Measurements from ENCODE around the gene SQSTM1. TPM values are rescaled to one million over a fixed set of nuclear protein-coding genes. Genes with fewer than 3 reads are reported as not detected.

Gene SQSTM1
- total RNA-seq, 1 donor from 2014 or later = 27.6 TPM

DNA sequence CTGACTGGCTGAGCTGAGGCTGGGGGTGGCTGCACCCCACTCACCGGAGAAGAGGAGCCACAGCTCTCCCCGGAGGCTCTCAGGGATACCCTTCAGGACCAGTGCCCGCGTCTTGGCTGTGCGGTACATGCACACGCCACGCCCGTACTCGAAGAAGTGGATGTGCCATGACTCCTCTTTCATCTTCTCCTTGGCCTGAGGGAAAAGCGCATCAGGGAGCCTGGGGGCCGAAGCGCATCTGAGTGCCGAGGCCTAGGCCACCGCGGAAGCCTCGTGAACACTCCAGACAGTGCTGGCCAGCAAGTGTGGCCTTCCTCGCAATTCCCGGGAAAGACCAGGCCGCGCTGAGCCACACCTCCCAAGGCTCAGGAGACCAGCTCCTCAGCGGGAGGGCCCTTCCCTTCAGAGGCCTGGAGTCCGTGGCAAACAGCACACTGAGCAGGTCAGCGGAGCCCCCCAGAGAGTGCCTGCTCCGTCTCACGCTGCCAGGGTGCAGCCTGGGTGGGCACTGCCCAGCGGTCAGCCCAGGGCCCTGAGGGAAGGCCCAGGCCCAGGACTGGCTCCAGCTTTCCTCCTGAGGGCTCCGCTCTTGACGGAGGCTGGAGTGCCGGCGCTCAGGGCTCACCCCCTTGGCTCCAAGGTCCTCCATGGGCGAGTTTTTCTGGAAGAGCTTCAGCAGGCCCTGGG, 58.4 kb downstream of the SQSTM1 start:
- Mint-ChIP-seq H3K9me3 (peaks cover 19% of the 10 kb centered on the region), H3K27ac (no peak overlapping the region), H3K36me3 (peaks cover 35% of the 10 kb centered on the region), H3K4me1 (no peaks in the 10 kb centered on the region), H3K4me3 (no peak overlapping the region), H3K27me3 (ENCODE audit: insufficient read depth, low read depth) (peaks cover 2% of the 10 kb centered on the region)
- H3F3A ChIP-seq (ENCODE audit: low read depth) = no peaks in the 10 kb centered on the region
- peaks cover 12% of the 10 kb centered on the region for H3K9me3 ChIP-seq (ENCODE audit: low read depth)
- H4K20me1 ChIP-seq (ENCODE audit: low read depth) = no peaks in the 10 kb centered on the region
- H3K27me3 ChIP-seq = no peaks in the 10 kb centered on the region
- TF ChIP-seq EZH2phosphoT487 (IDR thresholded peaks at IDR 0.05) (no peak), EZH2 (IDR thresholded peaks at IDR 0.05) (no peak)
- TF ChIP-seq, protein P1, sequence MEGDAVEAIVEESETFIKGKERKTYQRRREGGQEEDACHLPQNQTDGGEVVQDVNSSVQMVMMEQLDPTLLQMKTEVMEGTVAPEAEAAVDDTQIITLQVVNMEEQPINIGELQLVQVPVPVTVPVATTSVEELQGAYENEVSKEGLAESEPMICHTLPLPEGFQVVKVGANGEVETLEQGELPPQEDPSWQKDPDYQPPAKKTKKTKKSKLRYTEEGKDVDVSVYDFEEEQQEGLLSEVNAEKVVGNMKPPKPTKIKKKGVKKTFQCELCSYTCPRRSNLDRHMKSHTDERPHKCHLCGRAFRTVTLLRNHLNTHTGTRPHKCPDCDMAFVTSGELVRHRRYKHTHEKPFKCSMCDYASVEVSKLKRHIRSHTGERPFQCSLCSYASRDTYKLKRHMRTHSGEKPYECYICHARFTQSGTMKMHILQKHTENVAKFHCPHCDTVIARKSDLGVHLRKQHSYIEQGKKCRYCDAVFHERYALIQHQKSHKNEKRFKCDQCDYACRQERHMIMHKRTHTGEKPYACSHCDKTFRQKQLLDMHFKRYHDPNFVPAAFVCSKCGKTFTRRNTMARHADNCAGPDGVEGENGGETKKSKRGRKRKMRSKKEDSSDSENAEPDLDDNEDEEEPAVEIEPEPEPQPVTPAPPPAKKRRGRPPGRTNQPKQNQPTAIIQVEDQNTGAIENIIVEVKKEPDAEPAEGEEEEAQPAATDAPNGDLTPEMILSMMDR (IDR thresholded peaks at IDR 0.05) = no peak
- H3K4me3 ChIP-seq = no peak overlapping the region
- peaks cover 7% of the 10 kb centered on the region for H3K36me3 ChIP-seq
- no peak overlapping the region for H2AFZ ChIP-seq (replicated peaks)
- no peak overlapping the region for H3K27ac ChIP-seq
- no peak overlapping the region for H3K4me2 ChIP-seq
- no peak for DNase-seq (ENCODE audit: low spot score)
- H3K79me2 ChIP-seq (ENCODE audit: low read depth) = no peaks in the 10 kb centered on the region
- no peak overlapping the region for H3K9ac ChIP-seq
- no peaks in the 10 kb centered on the region for H3K4me1 ChIP-seq

DNA sequence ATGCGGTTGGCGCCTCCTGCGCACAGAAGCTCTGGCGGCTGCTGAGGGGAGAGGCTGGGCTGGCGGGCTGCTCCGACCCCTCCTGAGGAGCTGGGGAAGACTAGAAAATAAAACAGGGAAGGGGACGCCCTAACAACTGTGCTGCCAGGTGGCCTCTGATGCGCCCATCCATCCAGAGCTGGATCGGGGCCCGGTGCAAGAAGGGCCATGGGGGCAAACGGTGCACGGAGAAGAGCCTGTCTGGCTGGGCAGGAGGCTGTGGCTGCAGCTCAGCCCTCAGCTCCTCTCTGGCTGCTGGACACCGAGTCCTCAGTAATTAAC, 58.9 kb downstream of the SQSTM1 start:
- Histone ChIP-seq H3K4me1 (no peaks in the 10 kb centered on the region), H3K79me2 (ENCODE audit: low read depth) (no peaks in the 10 kb centered on the region), H3K36me3 (peaks cover 12% of the 10 kb centered on the region), H3K4me3 (no peak overlapping the region), H3F3A (ENCODE audit: low read depth) (no peaks in the 10 kb centered on the region), H4K20me1 (ENCODE audit: low read depth) (no peaks in the 10 kb centered on the region), H2AFZ (replicated peaks) (no peak overlapping the region), H3K27me3 (no peaks in the 10 kb centered on the region), H3K9me3 (ENCODE audit: low read depth) (peaks cover 15% of the 10 kb centered on the region), H3K27ac (no peak overlapping the region), H3K9ac (no peak overlapping the region), H3K4me2 (no peak overlapping the region)
- peaks cover 22% of the 10 kb centered on the region for H3K9me3 Mint-ChIP-seq
- no peak for DNase-seq (ENCODE audit: low spot score)
- no peak overlapping the region for H3K27ac Mint-ChIP-seq
- H3K4me3 Mint-ChIP-seq = no peak overlapping the region
- TF ChIP-seq EZH2phosphoT487 (IDR thresholded peaks at IDR 0.05) (no peak), EZH2 (IDR thresholded peaks at IDR 0.05) (no peak)
- TF ChIP-seq, protein P1 (IDR thresholded peaks at IDR 0.05) = no peak
- H3K4me1 Mint-ChIP-seq = no peaks in the 10 kb centered on the region
- H3K27me3 Mint-ChIP-seq (ENCODE audit: insufficient read depth, low read depth) = peaks cover 2% of the 10 kb centered on the region
- H3K36me3 Mint-ChIP-seq = peaks cover 40% of the 10 kb centered on the region

DNA sequence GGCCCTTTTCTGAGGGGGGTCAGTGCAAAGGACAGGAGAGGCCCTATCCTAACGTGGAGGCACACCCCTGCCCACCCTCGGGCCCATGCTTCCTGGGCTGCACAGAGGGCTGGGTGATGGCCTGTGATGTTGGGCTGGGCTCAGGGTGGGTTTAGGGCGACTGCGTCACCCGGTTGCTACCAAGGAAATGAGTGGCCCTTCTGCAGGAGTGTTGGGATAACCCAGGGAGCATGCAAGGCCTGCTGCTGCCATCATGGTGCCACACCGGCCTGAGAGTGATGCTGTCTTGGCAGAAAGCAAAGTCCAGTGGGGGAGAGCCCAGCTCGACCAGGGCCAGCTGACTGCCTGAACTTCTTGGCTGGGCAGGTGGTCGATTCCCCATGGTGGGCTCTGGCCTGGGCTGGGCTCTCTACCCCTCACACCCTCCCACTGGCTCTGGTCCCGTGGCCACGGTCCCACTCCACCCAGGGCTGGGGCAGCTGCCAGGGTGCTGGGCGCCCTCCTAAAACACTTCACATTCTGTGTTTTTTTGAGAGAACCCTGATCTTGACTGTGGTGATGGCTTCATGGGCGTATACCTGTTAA, 59.5 kb downstream of the SQSTM1 start:
- Histone ChIP-seq H3K9ac (no peak overlapping the region), H3K4me2 (no peak overlapping the region), H3K4me1 (no peaks in the 10 kb centered on the region), H3K27me3 (no peaks in the 10 kb centered on the region), H3K79me2 (ENCODE audit: low read depth) (no peaks in the 10 kb centered on the region), H3K36me3 (peaks cover 16% of the 10 kb centered on the region), H3K4me3 (no peak overlapping the region), H2AFZ (replicated peaks) (no peak overlapping the region), H3F3A (ENCODE audit: low read depth) (no peaks in the 10 kb centered on the region), H3K27ac (no peak overlapping the region), H4K20me1 (ENCODE audit: low read depth) (no peaks in the 10 kb centered on the region), H3K9me3 (ENCODE audit: low read depth) (peaks cover 15% of the 10 kb centered on the region)
- TF ChIP-seq, protein P1 (IDR thresholded peaks at IDR 0.05) = no peak
- TF ChIP-seq EZH2phosphoT487 (IDR thresholded peaks at IDR 0.05) (no peak), EZH2 (IDR thresholded peaks at IDR 0.05) (no peak)
- Mint-ChIP-seq H3K36me3 (peaks cover 45% of the 10 kb centered on the region), H3K9me3 (peaks cover 26% of the 10 kb centered on the region), H3K4me1 (no peaks in the 10 kb centered on the region), H3K27me3 (ENCODE audit: insufficient read depth, low read depth) (peaks cover 2% of the 10 kb centered on the region), H3K27ac (no peak overlapping the region), H3K4me3 (no peak overlapping the region)
- no peak for DNase-seq (ENCODE audit: low spot score)

All from neural progenitor cell (in vitro differentiated cells).